HG03439 (cell line): ENCODE data around the gene GRB10.
A peak's percentile ranks its signal among the peaks of the same experiment; 100 is the strongest.

Source experiments
- ATAC-seq: cut with Tn5 transposase; IDR thresholded peaks from one replicate; pipeline ENCODE4 v1.9.1; 2021; ENCODE audit warnings: mild to moderate bottlenecking, moderate library complexity; ENCODE audit not compliant: unreplicated experiment

The GRB10 gene

GRCh38 chr7:50696810-50697582 lies 85.7 kb downstream of the GRB10 start:
- ATAC-seq, result no peak

- no peak for ATAC-seq
Measured at GRCh38 chr7:50695026-50695425, 87.7 kb downstream of the GRB10 start.

DNA sequence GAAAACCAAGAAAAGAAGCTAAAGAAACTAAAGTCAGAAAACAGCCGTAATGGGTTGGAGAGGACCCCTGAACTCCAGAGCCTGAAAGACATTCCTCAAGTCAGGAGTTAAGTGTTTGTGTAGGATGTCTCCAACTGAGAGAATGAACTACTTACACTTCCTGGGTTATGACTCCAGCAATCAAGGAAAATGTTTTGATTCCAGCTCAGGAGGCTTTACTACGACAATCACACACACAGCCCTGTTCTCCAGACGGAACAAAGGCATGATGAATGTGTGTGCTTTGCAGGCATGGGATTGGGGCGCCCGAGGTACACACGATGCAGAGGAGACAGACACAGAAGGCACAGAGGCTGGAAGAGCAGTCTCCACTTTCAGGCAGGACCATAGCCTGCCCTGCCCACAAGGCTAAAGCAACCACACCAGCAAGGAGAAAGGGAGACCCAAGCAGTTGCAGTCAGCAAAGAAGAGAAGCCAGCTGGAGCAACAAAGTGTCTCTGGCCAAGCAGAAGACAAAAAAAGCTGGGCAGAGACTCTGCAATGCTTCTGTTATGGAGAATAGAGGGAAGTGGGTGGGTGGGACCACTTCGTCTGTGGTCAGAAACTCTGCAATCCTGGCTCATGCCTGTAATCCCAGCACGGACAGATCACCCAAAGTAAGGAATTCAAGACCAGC lies 89.1 kb downstream of the GRB10 start:
- no peak for ATAC-seq

DNA sequence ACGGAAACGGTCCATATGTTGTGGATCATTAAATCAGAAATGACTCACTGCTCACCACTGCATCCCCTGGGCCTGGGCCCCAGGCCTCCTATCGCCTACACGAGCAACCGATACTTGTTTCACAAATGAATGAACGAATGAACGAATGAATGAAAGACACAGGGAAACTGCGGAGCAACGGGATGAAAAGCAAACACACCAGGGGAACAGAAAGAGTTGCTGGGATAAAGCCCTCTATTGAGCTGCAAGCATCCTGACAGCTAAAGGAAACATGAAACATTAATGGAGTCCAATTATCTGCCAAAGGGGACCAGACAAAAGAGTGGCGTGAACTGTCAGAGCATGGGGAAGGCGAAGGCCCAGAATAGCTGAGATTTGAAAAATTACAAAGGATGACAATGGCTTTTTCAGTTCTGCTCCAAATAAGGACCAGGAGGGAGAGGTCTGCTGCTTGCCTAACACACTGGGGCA lies 92.1 kb downstream of the GRB10 start:
- ATAC-seq, result no peak

- no peak for ATAC-seq
Measured at GRCh38 chr7:50688226-50688590, 94.5 kb downstream of the GRB10 start.

- no peak for ATAC-seq
Measured at GRCh38 chr7:50687575-50688225, 95.0 kb downstream of the GRB10 start.

GRCh38 chr7:50687096-50687495 lies 95.6 kb downstream of the GRB10 start:
- ATAC-seq, result no peak

GRCh38 chr7:50685135-50686065 lies 97.3 kb downstream of the GRB10 start:
- ATAC-seq, result no peak

DNA sequence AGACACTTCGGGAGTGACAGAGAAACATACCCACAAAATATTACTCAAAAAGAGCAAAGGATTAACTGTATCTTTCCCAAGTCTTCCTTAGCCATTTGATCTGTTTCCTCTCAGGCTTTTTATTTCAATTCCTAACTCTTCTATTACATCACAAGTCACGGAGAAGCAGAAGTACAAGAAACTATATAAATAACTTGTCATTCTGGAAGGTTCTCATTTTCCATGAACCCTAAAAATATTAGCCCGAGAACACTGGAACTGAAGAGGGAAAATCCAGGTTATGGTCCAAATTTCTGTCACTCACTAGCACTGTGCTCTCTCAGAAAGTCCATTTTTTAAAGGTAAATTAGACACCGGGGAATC lies 98.0 kb downstream of the GRB10 start:
- ATAC-seq, result no peak

- ATAC-seq, result no peak
Measured at GRCh38 chr7:50684011-50684712, 98.5 kb downstream of the GRB10 start.

DNA sequence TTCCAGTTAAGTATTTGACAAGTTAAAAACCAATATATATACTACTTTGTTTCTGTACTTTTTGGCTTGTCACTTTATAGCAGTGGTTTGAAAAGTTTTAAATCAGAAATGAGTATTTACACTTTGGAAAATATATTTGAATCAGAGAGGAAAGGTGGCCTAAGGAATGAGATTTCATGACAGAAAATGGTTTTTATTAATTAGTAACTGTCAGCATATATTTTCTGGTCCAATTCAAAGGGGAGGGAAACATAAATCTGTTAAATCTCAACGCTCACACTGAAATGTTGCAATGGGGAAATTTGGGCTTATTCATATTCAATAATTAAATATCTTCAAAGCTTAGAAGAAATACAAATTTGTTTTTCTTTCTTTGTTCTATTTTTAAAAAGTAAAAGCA lies 100.1 kb downstream of the GRB10 start:
- no peak for ATAC-seq

DNA sequence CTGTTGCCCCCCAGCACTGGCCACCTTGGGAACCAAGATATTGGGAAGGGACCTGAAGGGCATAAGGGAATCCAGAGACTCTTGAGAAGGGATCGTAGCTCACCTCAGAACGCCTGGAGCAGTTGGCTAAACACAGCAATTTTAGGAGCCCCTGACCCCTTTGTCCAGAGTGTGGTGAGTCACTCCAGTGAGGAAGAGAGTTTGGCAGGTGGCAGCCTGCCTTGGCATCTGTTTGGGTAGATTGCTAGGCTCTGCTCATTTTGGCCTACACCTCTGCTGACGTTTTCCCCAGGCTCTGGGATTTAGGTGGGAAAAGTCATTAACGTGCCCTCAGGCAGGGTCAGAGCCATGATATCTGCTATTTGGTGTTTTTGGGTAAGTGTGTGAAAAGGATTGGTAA lies 100.6 kb downstream of the GRB10 start:
- ATAC-seq, result no peak

- ATAC-seq, result no peak
Measured at GRCh38 chr7:50681432-50682045, 101.2 kb downstream of the GRB10 start.

DNA sequence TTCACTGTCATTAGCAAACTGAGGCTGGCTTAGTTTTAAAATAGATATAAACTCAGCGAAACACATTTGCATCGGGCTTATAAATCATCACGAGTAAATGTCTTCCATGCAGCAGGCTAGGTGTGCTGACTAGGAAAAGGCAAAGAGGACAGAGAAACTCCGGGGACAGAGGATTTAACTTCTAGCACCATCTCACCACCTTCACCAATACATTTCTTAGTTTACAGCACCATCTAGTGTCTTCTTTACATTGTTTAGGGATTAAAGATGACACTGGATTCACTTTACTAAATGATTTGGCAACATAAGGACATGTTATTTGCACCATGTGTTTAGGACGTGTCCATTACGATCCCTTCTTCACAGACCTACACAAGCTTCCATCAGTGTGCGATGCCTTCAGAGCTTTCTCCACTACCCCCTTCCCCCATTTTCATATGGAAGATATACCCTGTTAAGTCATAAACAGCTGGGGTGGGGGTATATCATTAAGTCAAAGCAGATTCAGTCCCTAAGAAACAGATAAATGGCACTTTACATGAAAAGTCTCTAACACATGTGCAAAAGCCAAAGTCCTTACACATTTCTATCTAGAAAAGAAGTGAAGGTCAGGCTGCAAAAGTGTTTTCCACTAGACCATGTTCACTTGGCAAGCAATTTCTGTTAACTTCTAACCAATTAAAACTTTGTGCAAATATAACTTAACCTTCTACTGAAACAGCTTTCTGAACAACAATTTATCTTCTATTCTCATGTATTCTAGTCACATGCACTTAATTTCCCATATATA lies 103.3 kb downstream of the GRB10 start:
- peak; percentile 50 for ATAC-seq

DNA sequence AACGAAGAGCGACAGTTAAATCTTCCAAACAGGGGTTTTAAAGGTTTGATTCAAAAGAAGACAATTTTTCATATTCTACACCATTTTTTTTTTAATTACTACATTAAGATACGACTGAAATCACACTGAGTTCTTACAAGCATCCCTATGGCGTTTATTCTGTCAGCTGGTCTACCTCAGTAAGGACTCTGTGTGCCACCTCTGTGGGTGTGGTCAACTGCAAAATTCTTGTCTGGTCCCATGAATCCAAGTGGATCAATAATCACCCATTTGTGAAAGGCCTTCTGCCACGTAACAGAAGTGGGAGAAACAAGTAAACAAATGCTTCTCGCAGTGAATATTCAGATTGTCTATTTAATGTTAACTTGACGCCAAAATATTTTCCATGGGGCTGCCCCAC lies 104.1 kb downstream of the GRB10 start:
- no peak for ATAC-seq

DNA sequence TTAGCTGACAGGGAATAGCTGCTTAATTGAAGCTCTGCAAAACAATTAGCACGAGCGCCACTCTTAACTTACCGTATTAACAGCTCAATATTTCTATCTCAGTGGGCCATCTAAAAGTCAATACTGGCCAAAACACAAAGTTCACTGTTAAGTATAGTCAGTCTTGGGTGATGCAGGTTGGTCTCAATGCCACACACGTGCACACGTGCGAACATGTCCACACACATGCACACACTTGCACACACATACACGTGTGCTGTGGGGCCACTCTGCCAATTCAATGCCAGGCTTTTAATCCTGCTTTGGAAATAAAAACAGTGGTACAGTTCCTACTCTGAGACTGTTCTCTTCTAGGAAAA lies 105.1 kb downstream of the GRB10 start:
- ATAC-seq, result no peak

GRCh38 chr7:50676740-50677637 lies 105.7 kb downstream of the GRB10 start:
- no peak for ATAC-seq

- no peak for ATAC-seq
Measured at GRCh38 chr7:50676079-50676478, 106.6 kb downstream of the GRB10 start.
